Ureter (tissue), 1 donor: ENCODE measurements around the gene PCDHGA5. TPM values are rescaled to one million over a fixed set of nuclear protein-coding genes. Genes with fewer than 3 reads are reported as not detected.
"Not testable (repeated sequence)": the region's sequence is repeated elsewhere in the genome, so short reads cannot be mapped to it uniquely, and the experiment has no call there.

ENCODE experiments used
- DNase-seq: peaks from one replicate; pipeline ENCODE4 v3.0.0-alpha.2; 2020; ENCODE audit warnings: low spot score
- total RNA-seq: library from RNA; stranded (reverse); gene quantifications from one replicate; pipeline ENCODE4 v1.2.4, GENCODE V29; 2023
- donor health status: DM: yes; HTN: yes; CAD: no.

PCDHGA5 gene
- total RNA-seq, 1 donor from 2014 or later: 4.6 TPM

- no peak for DNase-seq
Observed at GRCh38 chr5:141351591-141351990, 12.4 kb upstream of the PCDHGA5 start.

GRCh38 chr5:141354900-141355469, 9.0 kb upstream of the PCDHGA5 start, which contains the start of gene PCDHGA4:
Gene PCDHGA4 (plus strand): TSS chr5:141355021. CDS start chr5:141355108, 87 bp downstream.
- no peak for DNase-seq

- DNase-seq: no peak
Observed at GRCh38 chr5:141355641-141356040, 8.3 kb upstream of the PCDHGA5 start.

- DNase-seq: no peak
Observed at GRCh38 chr5:141356133-141356532, 7.8 kb upstream of the PCDHGA5 start.

- no peak for DNase-seq
Observed at GRCh38 chr5:141356950-141357349, 7.0 kb upstream of the PCDHGA5 start.

GRCh38 chr5:141359790-141360426, 4.1 kb upstream of the PCDHGA5 start, which contains the start of gene PCDHGB2:
Gene PCDHGB2 (plus strand): TSS chr5:141359994. CDS start chr5:141360136, 142 bp downstream.
- DNase-seq: no peak

- no peak for DNase-seq
Observed at GRCh38 chr5:141360685-141361084, 3.3 kb upstream of the PCDHGA5 start.

- no peak for DNase-seq
Observed at GRCh38 chr5:141362719-141363118, 1.2 kb upstream of the PCDHGA5 start.

- no peak for DNase-seq
Observed at GRCh38 chr5:141366016-141366896, 2.3 kb downstream of the PCDHGA5 start.

- DNase-seq: no peak
Observed at GRCh38 chr5:141369994-141370848, 6.3 kb downstream of the PCDHGA5 start, which contains the start of gene PCDHGB3. Gene PCDHGB3 (plus strand): TSS chr5:141370242. CDS start chr5:141370395, 153 bp downstream.

- DNase-seq: no peak
Observed at GRCh38 chr5:141371572-141372475, 7.9 kb downstream of the PCDHGA5 start.

- DNase-seq: no peak
Observed at GRCh38 chr5:141373673-141374317, 9.8 kb downstream of the PCDHGA5 start, which contains the start of gene PCDHGA6. Gene PCDHGA6 (plus strand): TSS chr5:141373891. CDS start chr5:141374084, 193 bp downstream.

- DNase-seq: no peak
Observed at GRCh38 chr5:141374627-141375026, 10.7 kb downstream of the PCDHGA5 start.

GRCh38 chr5:141375444-141376155, 11.6 kb downstream of the PCDHGA5 start:
- not testable (repeated sequence) for DNase-seq

- no peak for DNase-seq
Observed at GRCh38 chr5:141382469-141383294, 18.7 kb downstream of the PCDHGA5 start, which contains the start of gene PCDHGA7. Gene PCDHGA7 (plus strand): TSS chr5:141382742. CDS start chr5:141382900, 158 bp downstream.

- DNase-seq: no peak
Observed at GRCh38 chr5:141383345-141383744, 19.4 kb downstream of the PCDHGA5 start.

- DNase-seq: no peak
Observed at GRCh38 chr5:141384471-141385267, 20.7 kb downstream of the PCDHGA5 start.
